ENCODE measurements around the gene TRIM67.
A peak's percentile ranks its signal among the peaks of the same experiment; 100 is the strongest.

The TRIM67 gene

DNA sequence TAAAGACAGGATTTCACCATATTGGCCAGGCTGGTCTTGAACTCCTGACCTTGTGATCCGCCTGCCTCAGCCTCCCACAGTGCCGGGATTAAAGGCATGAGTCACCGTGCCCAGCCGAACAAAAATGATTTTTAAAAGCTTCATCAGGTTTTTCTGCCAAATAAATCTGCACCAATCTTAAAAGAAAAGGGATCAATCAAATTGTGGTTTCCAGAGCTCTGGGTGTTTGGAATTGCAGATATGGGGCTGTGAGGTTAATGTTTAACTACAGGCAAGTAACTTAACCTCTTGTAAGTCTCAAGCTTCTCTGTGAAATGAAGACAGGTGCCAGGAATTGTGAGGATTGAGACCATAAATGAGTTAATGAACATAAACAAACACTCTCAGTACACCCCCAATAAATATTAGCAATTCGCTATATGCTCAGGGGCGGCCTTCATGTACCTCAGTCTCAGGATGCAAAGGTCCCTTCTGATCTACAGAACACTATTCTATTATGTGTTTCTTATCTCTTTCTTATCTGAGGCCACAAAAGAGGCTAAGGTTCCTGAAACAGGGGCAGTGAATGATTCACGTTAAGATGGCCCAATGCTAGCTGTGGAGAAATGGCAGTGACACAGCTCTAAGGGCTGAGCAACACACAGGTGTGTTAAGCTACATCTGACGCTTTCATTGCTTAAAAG lies 72.0 kb downstream of the TRIM67 start:
- no peak for DNase-seq (ENCODE audit: low read depth)

DNA sequence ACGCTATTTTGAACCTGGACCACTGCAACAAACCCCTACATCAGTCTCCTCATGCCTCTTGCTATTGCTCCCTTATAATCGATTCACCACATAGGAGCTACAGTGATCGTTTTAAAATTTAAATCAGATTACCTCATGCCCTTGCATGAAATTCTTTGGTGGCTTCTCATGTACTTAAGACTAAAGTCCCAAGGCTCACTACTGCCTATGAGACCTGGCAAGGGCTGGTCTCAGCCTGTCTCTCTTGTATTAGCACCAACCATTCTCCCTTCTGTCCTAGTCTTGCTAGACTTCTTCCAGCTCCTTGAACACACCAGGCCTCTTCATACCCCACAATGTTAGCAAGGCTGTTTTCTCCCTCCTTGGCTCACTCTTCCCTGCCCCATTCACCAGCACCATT lies 72.6 kb downstream of the TRIM67 start:
- DNase-seq (ENCODE audit: low read depth), result no peak

DNA sequence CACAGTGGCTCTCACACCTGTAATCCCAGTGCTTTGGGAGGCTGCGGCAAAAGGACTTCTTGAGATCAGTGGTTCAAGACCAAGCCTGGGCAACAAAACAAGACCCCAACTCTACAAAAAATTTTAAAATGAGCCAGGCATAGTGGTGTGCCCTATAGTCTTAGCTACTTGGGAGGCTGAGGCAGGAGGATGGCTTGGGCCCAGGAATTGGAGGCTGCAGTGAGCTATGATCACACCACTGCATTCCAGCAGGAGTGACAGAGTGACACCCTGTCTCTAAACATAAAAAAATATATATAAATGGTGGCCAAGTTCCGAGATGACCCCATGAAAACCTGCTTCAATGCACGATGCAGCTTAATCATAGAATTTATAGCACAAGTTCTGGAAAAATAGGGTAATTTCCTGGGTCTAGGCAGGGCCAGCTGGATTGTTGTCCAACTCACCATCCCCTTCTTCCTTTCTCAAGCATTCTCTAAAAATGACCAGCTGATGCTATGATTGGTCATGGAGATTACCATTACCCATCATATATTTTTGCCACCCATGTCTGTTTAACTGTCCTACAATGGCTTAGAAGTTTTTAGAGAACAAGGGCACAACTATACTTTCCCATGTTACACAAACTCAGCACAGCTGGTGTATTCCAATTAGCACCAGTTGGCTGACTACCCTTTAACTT lies 73.8 kb downstream of the TRIM67 start:
- DNase-seq (ENCODE audit: low read depth), result no peak

DNA sequence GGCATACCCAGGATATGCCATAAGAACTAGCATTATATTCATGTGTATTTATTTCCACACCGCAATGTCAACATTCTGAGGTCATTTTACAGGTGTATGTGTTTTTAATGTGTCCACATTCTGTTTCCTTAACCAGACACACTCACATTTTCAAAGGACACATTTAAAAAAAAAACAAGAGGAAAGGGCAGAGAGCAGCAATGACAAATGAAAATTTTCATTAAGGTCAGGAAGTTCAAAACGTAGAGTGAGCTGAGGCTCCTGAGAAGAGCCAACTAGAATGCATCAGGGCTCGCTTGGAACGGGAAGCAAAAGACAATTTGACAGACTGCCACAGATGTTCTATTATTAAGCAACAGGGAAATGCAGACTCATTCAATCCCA lies 74.3 kb downstream of the TRIM67 start:
- no peak for DNase-seq (ENCODE audit: low read depth)

DNA sequence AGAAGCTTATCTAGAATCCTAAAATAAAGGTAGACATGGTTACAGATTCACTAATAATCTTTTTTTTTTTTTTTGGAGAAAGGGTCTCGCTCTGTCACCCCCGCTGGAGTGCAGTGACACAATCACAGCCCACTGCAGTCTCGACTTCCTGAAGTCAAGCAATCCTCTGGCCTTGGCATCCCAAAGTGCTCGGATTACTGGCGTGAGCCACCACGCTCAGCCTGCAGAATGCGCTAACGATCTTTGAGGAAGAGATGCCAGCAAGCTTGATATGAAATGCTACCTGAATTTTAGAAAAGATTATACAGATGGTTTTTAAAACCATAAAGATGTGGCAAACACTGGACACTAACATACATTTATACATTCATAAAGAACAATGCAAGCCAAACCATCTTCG lies 75.1 kb downstream of the TRIM67 start:
- no peak for DNase-seq (ENCODE audit: low read depth)

DNA sequence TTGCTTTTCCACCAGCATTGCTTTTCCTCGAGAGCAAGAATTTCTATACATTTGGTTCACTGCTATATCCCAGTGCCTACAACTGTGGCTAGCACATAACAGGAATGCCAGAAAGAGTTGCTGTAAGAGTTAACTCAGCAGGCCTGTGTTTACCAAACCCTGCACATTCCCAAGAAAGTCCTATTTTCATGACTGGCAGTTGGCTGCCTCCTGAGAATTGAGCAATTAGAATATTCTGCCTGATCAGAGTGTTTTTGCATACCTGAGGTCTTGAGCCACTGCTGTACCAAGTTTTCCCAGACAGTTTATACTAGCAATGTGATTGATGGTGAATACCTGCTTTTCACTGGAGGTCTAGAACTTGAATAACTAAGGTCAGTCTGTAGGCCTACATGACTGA lies 76.4 kb downstream of the TRIM67 start:
- DNase-seq (ENCODE audit: low read depth), result no peak

DNA sequence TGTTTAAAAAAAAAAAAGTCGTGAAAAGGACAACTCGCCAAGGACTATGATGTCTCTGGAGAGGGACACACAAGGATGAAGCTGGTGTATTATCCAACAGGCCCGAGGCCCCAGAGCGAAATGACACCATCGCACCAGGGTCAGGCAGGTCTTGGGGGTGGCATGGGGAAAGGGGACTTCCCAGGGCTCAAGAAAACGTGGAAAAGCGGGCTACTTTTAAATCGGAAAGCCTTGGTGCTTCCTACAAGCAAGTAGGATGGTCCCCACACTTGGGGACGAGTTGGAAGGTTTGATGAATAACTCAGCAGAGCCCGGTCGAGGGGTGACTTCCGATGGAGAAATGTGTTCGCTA lies 78.6 kb downstream of the TRIM67 start:
- DNase-seq (ENCODE audit: low read depth), result peak; percentile 1

DNA sequence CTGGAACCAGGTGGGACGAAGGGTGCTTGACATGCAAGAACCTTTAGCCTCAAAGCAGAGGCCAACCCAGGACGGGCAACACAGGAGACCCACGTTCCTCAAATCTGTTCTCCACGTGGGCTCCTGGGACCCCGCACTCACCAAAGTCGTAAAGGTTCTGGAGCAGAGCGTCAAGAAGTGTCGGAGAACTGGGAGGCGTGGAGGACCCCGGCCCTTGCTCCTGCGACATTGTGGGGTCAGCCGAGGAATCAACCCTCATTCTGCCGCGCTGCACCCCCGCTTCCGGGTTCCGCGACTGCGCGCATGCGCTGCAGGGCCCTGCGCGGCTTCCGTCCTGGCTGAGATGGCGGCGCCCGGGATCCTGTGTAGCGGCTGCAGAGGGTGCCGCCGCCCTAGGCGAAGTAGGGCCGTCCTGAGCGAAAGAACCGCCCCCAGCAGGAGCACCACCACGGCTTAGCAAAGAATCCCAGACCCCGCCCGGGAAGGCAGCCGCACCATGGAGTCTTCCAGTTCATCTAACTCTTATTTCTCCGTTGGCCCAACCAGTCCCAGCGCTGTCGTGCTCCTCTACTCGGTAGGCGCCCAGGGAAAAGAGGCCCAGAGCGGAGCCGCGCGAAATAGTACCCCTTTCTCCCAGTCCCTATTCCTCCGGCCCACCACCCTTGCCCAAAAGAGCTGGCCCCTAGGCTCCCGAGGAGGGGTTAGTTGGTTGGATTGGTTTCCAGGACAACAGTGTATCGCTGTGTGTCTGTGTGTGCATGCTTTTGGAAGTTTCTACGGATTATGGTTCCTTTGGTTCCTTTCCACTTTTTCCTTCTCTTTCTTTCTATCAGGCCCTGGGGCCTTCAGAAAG lies 79.3 kb downstream of the TRIM67 start, which contains the start of gene GNPAT:
GNPAT (plus strand) TSS at position 330 of the 853 bp plus-strand sequence; CDS start at position 497, 167 bp downstream.
- DNase-seq (ENCODE audit: low read depth), result peak; percentile 48

DNA sequence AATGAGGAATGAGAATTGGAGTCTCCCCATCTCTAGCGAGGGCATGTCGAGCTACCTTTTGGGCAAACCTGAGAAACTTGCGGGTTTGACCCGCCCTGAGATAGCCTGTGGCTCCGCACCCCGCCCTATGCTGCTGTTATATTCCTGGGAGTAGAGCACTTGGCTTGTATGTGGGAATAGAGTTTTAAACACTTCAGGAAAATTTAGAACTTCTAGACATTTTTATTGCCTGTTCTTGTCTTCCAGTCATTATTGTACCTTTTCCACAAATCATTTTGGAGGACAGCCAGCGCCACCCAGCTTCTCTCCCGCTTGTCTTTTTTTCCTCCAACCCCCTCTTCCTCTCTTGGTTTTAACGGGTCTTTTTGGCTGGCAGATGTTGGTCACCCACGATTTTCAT lies 79.9 kb downstream of the TRIM67 start:
- DNase-seq (ENCODE audit: low read depth), result no peak

DNA sequence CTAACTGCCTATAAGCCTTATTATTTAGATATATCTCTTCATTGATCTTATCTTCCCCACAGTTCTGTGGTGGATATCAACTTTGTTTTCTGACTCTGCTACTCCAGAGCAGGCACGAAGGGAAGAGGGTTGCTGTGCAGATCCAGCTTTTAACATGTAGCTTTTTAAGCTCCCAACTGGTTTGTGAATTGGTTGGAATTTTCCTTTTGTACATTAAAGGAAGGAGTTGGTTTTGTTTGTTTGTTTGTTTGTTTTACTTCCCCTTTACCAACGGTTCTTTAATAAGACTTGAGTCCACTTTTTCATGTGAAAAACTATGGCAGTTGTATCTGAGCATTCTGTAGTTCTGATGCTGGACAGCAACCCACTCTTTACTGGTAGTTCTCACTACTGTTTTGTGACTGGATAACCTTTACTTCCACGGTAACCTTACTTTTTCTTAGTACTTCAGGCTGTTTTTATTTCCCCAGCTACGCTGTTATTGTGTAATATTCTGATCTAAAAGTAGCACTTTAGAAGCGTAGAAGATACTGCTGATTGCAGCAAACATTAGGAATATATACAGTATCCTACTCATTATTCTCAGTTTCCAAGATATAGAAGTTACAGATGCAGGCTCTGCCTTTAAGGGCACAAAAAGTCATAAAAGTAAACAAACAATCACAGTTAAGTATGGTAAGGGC lies 80.8 kb downstream of the TRIM67 start:
- DNase-seq (ENCODE audit: low read depth), result no peak

DNA sequence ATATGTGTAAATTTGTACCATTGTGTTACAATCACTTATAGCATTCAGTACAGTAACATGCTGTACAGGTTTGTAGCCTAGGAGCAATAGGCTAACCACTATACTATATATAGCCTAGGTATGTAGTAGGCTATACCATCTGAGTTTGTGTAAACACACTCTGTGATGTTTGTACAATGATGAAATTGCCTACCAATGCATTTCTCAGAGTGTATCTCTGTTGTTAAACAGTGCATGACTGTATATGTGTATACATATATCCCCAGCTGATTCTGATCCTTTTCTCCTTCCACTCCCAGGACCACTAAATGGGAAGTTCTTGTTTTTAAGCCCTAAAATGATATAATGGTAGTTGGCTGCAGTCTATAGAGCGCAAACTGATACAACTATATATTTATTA lies 86.9 kb downstream of the TRIM67 start:
- no peak for DNase-seq (ENCODE audit: low read depth)

DNA sequence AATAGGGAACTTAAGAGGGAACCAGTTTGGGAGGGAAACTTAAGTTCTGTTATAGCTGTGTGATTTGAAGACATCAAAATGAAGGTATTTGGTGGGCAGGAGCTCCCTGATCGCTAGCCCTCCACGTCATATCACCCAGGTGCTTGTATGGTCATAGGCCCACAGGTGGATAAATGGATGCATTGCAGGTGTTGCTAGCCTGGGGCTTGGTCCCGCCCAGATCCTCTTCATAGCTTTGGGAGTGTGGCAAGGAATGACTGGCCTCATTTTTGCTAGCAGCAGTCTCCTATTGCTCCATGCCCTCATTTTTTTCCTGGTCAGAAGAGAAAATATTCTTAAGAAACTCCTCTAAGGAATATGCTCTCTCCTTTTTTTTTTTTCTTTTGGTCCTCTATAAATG lies 90.5 kb downstream of the TRIM67 start:
- DNase-seq (ENCODE audit: low read depth), result no peak

DNA sequence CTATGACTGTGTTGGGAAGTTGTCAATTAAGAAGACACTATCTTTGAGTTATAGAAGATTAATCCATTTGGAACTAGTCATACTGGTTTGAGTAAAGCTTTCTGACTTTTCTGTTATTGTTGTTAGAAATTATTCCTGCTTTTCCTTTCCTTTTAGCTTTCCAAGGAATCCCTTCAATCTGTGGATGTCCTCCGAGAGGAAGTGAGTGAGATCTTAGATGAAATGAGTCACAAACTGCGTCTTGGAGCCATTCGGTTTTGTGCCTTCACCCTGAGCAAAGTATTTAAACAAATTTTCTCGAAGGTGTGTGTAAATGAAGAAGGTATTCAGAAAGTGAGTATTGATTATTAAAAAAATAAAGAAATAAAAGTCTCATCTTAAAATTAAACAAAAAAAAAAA lies 98.5 kb downstream of the TRIM67 start:
- DNase-seq (ENCODE audit: low read depth), result no peak

DNA sequence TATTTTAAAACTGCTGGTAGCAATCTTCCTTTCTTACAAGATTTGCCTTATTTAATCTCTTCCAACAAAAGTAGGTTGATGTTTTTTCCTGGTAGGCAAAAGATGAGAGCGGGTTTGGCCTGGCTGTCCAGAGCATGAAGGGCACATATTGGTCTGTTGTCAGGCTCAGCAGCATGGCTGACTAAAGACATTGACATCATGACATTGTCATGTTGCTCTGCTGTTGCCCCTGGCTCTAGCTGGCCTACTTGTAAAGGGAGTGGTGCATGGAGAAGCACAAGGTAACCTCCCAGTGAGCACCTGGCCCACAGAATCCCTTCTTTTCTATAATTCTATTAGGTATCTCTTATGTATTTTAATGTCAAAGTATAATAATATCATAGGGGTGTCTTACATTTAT lies 102.8 kb downstream of the TRIM67 start:
- no peak for DNase-seq (ENCODE audit: low read depth)

DNA sequence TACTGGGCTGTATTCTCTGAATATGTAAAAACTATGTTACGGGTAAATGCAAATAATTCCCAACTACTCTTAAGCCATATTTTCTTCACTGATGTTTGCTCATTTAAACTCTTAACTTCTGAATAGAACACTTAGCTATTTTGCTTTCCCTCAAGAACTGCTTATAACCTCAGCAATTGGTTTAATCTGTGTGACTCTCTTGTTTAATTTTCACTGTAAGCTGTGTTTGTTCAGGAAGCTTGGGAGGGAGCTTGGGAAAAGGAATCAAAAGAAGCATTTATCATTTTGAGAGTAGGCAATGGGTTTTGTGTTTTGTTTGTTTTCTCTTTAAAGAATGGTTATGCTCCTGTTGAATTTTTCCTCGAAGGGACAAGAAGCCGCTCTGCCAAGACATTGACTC lies 103.5 kb downstream of the TRIM67 start:
- no peak for DNase-seq (ENCODE audit: low read depth)

DNA sequence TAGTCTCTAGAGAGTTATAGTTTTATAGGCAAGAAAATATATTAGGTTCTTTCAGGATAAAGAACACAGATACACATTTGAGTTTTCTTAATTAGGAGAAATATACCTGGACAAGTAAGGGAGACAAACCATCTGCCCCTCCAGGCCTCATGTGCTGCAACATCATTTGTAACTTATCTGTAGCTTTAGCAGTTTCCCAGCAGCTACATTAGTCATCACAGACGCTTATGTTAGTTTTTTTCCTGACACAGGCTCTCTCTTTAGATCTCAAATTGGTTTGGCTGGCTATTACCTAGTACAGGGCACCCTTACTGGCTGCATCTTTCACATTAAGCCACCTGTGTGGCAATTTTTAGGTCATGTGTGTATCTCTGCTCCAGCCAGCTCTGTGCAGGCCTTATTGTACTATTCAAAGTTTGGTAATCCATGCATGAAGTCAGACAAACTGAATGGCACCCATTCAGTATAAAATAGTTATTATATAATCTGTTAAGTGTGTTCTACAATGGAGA lies 105.0 kb downstream of the TRIM67 start:
- DNase-seq (ENCODE audit: low read depth), result no peak
